Esophagus muscularis mucosa (tissue), 4 donors: ENCODE data around the gene MIAT. TPM values are rescaled to one million over a fixed set of nuclear protein-coding genes. Genes with fewer than 3 reads are reported as not detected.

Experiments
- DNase-seq: peaks from one replicate; pipeline ENCODE4 v3.0.0-alpha.2; 2017; ENCODE audit errors: extremely low spot score
- H3K27ac ChIP-seq, 4 donors: fragments of 200-600 bp; sonication (generic); replicated peaks in 1 of 4; 1 replicate in 3 of 4; 2 replicates in 1 of 4; pipeline ENCODE4 v1.5.1; 2016 to 2019; ENCODE audit warnings: mild to moderate bottlenecking in 1 of 4
- H3K27me3 ChIP-seq, 4 donors: fragments of 200-600 bp; sonication (generic); one replicate each; pipeline versions ENCODE4 v1.5.1 to v1.6.0; 2016 to 2019
- H3K36me3 ChIP-seq, 4 donors: fragments of 200-600 bp; sonication (generic); one replicate each; pipeline ENCODE4 v1.5.1; 2016 to 2019
- H3K4me1 ChIP-seq, 4 donors: fragments of 200-600 bp; sonication (generic); one replicate each; pipeline ENCODE4 v1.5.1; 2016 to 2019
- H3K4me3 ChIP-seq, 4 donors: fragments of 200-600 bp; sonication (generic); 1 replicate in 2 of 4; 2 replicates in 2 of 4; pipeline ENCODE4 v1.5.1; 2016 to 2019; ENCODE audit warnings: mild to moderate bottlenecking in 4 of 4, moderate library complexity in 1 of 4
- H3K9me3 ChIP-seq, 4 donors: fragments of 200-600 bp; sonication (generic); 1 replicate in 3 of 4; 2 replicates in 1 of 4; pipeline ENCODE4 v1.5.1; 2016 to 2019
- EP300 ChIP-seq: sonication (generic); formaldehyde crosslinking; IDR thresholded peaks from one replicate; pipeline ENCODE4 v1.6.1; 2017; ENCODE audit warnings: antibody characterized with exemption
- POLR2A ChIP-seq: fragments of 450-650 bp; IDR thresholded peaks from one replicate; pipeline ENCODE4 v1.6.1; 2017; ENCODE audit warnings: antibody characterized with exemption, moderate library complexity, mild to moderate bottlenecking, low read depth
- POLR2AphosphoS5 ChIP-seq, 2 donors: sonication (generic); formaldehyde crosslinking; IDR thresholded peaks; one replicate each; pipeline ENCODE4 v1.6.1; 2017; ENCODE audit warnings: antibody characterized with exemption in 2 of 2
- WGBS: methylation state at CpG from one replicate; pipeline ENCODE4 v1.1.5; 2018; 5-methylcytosine and 5-hydroxymethylcytosine counted together
- intact Hi-C: fragments of 100-400 bp; cut with DNase I; formaldehyde crosslinking; loops from one replicate; pipeline ENCODE4 v1.15.1; 2023
- total RNA-seq, 4 donors: library from RNA; depleted of rRNA; stranded (reverse); fragments of >200 nt; gene quantifications; one replicate each; pipeline versions ENCODE4 v1.1.0 to v1.2.1, GENCODE V29; 2016
- TF ChIP-seq, protein P1 (sequence below), 3 experiments: fragments of 200-600 bp in 2 of 3; fragments of 450-650 bp in 1 of 3; sonication (generic) in 2 of 3; IDR thresholded peaks; one replicate each; pipeline ENCODE4 v1.5.1; 2017 to 2019; ENCODE audit warnings: antibody characterized with exemption in 3 of 3, mild to moderate bottlenecking in 2 of 3, moderate library complexity in 1 of 3

Gene MIAT
- total RNA-seq, 4 donors from 2014 or later, result 0.19 to 1.2 (median 0.38) TPM

DNA sequence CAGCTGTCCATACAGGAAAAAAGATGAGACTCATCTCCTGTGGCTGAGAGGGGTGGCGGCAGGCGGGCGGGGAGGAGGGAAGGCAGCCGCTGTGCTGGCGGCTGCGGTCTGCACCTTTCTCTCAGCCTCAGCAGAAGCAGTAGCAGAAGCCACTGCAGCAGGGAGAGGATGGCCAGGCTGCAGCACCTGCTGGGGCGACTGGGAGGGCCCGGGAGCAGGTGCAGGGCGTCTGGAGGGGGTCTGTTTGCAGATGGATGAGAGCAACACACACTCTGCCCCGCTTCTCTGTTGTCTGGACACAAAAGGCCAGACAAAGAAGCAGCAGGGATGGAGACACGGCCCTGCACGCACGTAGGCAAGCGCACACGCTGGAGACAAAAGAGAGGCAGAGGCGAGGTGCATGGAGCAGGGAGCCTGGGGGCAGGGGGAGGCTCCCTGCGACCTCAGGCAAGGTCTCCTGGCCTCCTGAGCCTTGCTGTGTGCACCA, 9.3 kb upstream of the MIAT start:
- WGBS, result 49% methylated on average over 12 of the region's 17 CpGs

DNA sequence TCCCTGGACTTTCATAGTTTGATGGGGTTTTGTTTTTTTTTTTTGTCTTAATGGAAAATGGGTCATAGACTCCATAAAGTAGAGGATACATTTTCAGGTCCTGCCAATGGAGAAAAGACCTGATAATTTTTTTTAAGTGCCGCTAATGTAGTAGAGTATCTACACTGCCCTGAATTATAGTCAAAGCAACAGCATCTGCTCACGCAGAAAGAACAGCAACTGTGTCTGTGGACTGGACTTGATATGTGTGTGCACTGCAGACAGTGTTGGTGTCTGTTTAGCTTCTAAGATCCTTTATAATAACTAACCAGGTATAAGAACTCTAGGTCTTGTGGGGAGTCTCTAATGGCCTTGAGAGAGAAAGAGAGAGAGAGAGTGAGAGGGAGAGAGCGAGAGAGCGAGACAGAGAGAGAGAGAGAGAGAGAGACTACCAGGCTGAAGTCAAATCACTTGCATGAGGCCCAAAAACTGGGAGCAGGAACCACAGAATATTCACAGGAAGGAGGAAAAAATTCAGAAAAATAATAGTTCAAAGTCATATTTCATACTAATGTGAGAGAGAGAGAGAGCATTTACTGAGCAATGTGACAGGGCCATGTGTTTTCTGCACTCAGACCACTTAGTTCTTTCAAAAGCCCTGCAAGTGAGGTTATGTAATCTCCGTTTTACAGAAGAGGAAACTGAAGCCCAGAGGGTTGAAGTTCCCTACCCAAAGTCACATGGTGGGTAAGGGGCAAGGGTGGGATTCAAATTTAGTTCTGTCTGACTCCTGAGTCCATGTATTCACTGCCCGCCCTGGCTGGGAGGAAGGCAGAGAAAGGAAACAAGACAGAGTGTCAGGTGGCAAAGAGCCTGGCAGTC, 8.6 kb upstream of the MIAT start:
- Histone ChIP-seq H3K9me3 (no peaks in the 10 kb centered on the region), H3K27me3 (peaks cover 0 to 60% (median 2%) of the 10 kb centered on the region in 4 donors), H3K27ac (no peak overlapping the region), H3K36me3 (no peaks in the 10 kb centered on the region), H3K4me3 (no peak overlapping the region), H3K4me1 (peaks cover 3 to 13% (median 11%) of the 10 kb centered on the region in 4 donors)
- DNase-seq, result no peak
- TF ChIP-seq, protein P1, sequence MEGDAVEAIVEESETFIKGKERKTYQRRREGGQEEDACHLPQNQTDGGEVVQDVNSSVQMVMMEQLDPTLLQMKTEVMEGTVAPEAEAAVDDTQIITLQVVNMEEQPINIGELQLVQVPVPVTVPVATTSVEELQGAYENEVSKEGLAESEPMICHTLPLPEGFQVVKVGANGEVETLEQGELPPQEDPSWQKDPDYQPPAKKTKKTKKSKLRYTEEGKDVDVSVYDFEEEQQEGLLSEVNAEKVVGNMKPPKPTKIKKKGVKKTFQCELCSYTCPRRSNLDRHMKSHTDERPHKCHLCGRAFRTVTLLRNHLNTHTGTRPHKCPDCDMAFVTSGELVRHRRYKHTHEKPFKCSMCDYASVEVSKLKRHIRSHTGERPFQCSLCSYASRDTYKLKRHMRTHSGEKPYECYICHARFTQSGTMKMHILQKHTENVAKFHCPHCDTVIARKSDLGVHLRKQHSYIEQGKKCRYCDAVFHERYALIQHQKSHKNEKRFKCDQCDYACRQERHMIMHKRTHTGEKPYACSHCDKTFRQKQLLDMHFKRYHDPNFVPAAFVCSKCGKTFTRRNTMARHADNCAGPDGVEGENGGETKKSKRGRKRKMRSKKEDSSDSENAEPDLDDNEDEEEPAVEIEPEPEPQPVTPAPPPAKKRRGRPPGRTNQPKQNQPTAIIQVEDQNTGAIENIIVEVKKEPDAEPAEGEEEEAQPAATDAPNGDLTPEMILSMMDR (IDR thresholded peaks at IDR 0.05), result no peak
- no peak for TF ChIP-seq EP300
- no peak for TF ChIP-seq POLR2A
- no peak for TF ChIP-seq POLR2AphosphoS5 (IDR thresholded peaks at IDR 0.05)
- intact Hi-C loops, result no loop called here
- 71% methylated on average over 6 of the region's 6 CpGs for WGBS

More for the DNA sequence above, 9.3 kb upstream of the MIAT start:
- TF ChIP-seq POLR2A, result no peak
- TF ChIP-seq, protein P1 (IDR thresholded peaks at IDR 0.05), result no peak
- no peak for TF ChIP-seq EP300
- TF ChIP-seq POLR2AphosphoS5 (IDR thresholded peaks at IDR 0.05), result no peak
- Histone ChIP-seq H3K27me3 (peaks cover 0 to 60% (median 2%) of the 10 kb centered on the region in 4 donors), H3K36me3 (no peaks in the 10 kb centered on the region), H3K9me3 (no peaks in the 10 kb centered on the region), H3K27ac (no peak overlapping the region), H3K4me1 (peaks cover 3 to 14% (median 12%) of the 10 kb centered on the region in 4 donors), H3K4me3 (no peak overlapping the region)
- DNase-seq, result no peak
- intact Hi-C loops, result no loop called here

DNA sequence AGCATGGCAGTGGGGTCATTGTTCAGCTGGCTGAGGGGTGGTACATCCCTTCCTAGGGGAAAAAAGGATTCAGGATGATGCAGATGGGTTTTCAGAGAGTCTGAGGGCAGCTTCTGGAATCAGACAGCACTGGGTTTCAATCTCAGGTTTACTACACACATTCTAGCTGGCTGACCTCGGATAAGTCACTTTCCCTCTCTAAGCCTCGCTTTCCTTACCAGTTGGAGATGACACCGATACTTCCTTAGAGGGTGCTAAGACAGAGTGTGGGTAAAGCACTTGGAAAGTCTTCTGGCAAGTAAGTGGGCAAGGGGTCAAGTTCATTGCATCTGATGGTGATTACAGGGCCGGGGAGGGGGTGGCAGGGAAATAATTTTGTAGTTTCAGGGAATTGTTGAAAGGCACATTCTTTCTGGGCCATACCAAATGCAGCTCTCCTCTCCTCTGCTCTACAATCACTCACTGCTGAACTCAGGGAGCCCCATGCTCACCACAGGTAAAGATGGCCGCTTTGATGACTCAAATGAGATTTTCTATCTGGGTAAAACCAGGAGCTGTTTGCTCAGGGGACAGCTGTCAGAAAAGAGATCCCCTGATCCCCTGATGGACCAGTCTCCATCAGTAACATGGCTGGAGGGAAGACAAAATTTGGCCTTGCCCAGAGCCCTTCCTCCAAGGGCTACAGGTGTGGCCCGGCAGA, 6.5 kb upstream of the MIAT start:
- intact Hi-C loops, result no loop called here
- H3K4me1 ChIP-seq, result no peaks in the 10 kb centered on the region
- no peaks in the 10 kb centered on the region for H3K9me3 ChIP-seq
- H3K27me3 ChIP-seq, result peaks cover 0 to 77% (median 2%) of the 10 kb centered on the region in 4 donors
- TF ChIP-seq POLR2A, result no peak
- no peak for TF ChIP-seq EP300
- TF ChIP-seq, protein P1 (IDR thresholded peaks at IDR 0.05), result no peak
- no peak for TF ChIP-seq POLR2AphosphoS5 (IDR thresholded peaks at IDR 0.05)
- H3K4me3 ChIP-seq, result no peak overlapping the region
- DNase-seq, result no peak
- 77% methylated on average over 6 of the region's 6 CpGs for WGBS
- H3K36me3 ChIP-seq, result no peaks in the 10 kb centered on the region
- no peak overlapping the region for H3K27ac ChIP-seq

- Histone ChIP-seq H3K27me3 (peaks cover 0 to 81% (median 6%) of the 10 kb centered on the region in 4 donors), H3K9me3 (no peaks in the 10 kb centered on the region), H3K4me3 (no peak overlapping the region), H3K36me3 (no peaks in the 10 kb centered on the region), H3K27ac (no peak overlapping the region), H3K4me1 (peaks cover under 1 to 2% (median under 1%) of the 10 kb centered on the region in 4 donors)
- WGBS, result 82% methylated on average over 10 of the region's 10 CpGs
- intact Hi-C loops, result no loop called here
- no peak for DNase-seq
- TF ChIP-seq POLR2AphosphoS5 (IDR thresholded peaks at IDR 0.05) (no peak), POLR2A (no peak), EP300 (no peak)
- TF ChIP-seq, protein P1 (IDR thresholded peaks at IDR 0.05), result no peak
Observed at GRCh38 chr22:26651815-26652214, 5.6 kb upstream of the MIAT start.
